Glomerular endothelial cell (primary cell): ENCODE results near the gene TMEM127. TPM values are rescaled to one million over a fixed set of nuclear protein-coding genes. Genes with fewer than 3 reads are reported as not detected.
"Not testable (repeated sequence)": the region's sequence is repeated elsewhere in the genome, so short reads cannot be mapped to it uniquely, and the experiment has no call there.

Experiments used
- DNase-seq: peaks from one replicate; pipeline ENCODE4 v3.0.0-alpha.2; 2011; ENCODE audit warnings: low read depth, low spot score; ENCODE audit errors: extremely low read depth
- total RNA-seq: library from RNA; depleted of rRNA; stranded (reverse); fragments of >200 nt; gene quantifications from 2 replicates; pipeline ENCODE4 v1.2.3, GENCODE V29; 2015

The TMEM127 gene
- total RNA-seq, 1 donor from 2014 or later: 51.3 TPM

- DNase-seq: no peak
These were observed 995 bp downstream of the TMEM127 start for GRCh38 chr2:96264656-96265348.

- DNase-seq: no peak
These were observed 1.7 kb downstream of the TMEM127 start for GRCh38 chr2:96264086-96264485.

- DNase-seq: no peak
These were observed 3.5 kb downstream of the TMEM127 start for GRCh38 chr2:96262306-96262705.

- no peak for DNase-seq
These were observed 4.3 kb downstream of the TMEM127 start for GRCh38 chr2:96261328-96262003.

GRCh38 chr2:96260387-96261260 is 5.2 kb downstream of the TMEM127 start:
- peak; percentile 81 for DNase-seq

GRCh38 chr2:96259497-96259921 is 6.3 kb downstream of the TMEM127 start:
- no peak for DNase-seq

- DNase-seq: no peak
These were observed 7.4 kb downstream of the TMEM127 start for GRCh38 chr2:96258166-96259022.

GRCh38 chr2:96257744-96258143 is 8.1 kb downstream of the TMEM127 start:
- DNase-seq: not testable (repeated sequence)

GRCh38 chr2:96256611-96257113 is 9.1 kb downstream of the TMEM127 start:
- DNase-seq: no peak

GRCh38 chr2:96254571-96254970 is 11.2 kb downstream of the TMEM127 start:
- DNase-seq: no peak

- DNase-seq: no peak
These were observed 12.8 kb downstream of the TMEM127 start for GRCh38 chr2:96253006-96253405.

GRCh38 chr2:96252526-96252925 is 13.3 kb downstream of the TMEM127 start:
- no peak for DNase-seq

- DNase-seq: peak; percentile 70
These were observed 14.0 kb downstream of the TMEM127 start for GRCh38 chr2:96251721-96252292.

- DNase-seq: no peak
These were observed 15.6 kb downstream of the TMEM127 start for GRCh38 chr2:96250188-96250587.

GRCh38 chr2:96249654-96250053 is 16.1 kb downstream of the TMEM127 start:
- DNase-seq: no peak

GRCh38 chr2:96248624-96249023 is 17.2 kb downstream of the TMEM127 start:
- DNase-seq: no peak

- DNase-seq: no peak
These were observed 17.9 kb downstream of the TMEM127 start for GRCh38 chr2:96247896-96248295.

- no peak for DNase-seq
These were observed 18.8 kb downstream of the TMEM127 start for GRCh38 chr2:96247009-96247408.

- DNase-seq: no peak
These were observed 20.0 kb downstream of the TMEM127 start for GRCh38 chr2:96245609-96246390.
